Measurements from ENCODE around the gene MCC.

The MCC gene

DNA sequence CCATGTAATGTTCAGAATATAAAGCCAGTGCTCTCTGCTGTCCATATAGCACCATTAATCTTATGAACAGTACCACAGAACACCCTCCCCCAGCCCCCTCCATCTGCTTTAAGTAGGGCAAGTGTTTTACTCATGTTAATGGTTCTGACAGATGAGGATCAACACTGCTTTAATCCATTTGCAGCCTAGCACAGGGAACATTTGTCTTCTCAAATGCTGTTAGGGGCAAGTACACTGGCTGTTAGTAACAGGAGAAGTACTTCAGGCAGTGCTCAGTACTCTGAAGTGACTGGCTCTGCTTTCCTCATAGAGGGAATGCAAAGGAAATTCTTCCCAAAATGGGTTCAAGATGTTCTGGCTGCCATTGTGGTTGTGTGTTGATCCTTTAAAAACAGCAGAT lies 309.1 kb downstream of the MCC start:
- H4K8ac ChIP-seq (ENCODE audit: low read depth, low read length), result no peak overlapping the region
- no peak overlapping the region for H3K4me3 ChIP-seq (ENCODE audit: low read depth, low read length)
- H3K9me3 ChIP-seq (ENCODE audit: insufficient read depth, low read depth, low read length), result peaks cover 2% of the 10 kb centered on the region
- no peak overlapping the region for H3K9ac ChIP-seq (ENCODE audit: low read length)
- no peaks in the 10 kb centered on the region for H3K79me2 ChIP-seq (ENCODE audit: control insufficient read depth, insufficient read depth, low read length, poor library complexity)
- no peak overlapping the region for H2BK5ac ChIP-seq (ENCODE audit: low read depth, low read length, poor library complexity)
- peaks cover 0 to 3% of the 10 kb centered on the region in 2 experiments for H3K4me1 ChIP-seq (ENCODE audit: control insufficient read depth in 1 of 2, insufficient read depth in 2 of 2, low read length in 2 of 2)
- no peak overlapping the region for H3K14ac ChIP-seq (ENCODE audit: low read length)
- H3K4me2 ChIP-seq (ENCODE audit: low read length), result no peak overlapping the region
- no peaks in the 10 kb centered on the region for H3K36me3 ChIP-seq (ENCODE audit: control insufficient read depth in 1 of 2, insufficient read depth in 2 of 2, low read length in 2 of 2)
- no peak overlapping the region for H4K12ac ChIP-seq (ENCODE audit: low read depth, low read length)
- DNase-seq, result no peak
- no peaks in the 10 kb centered on the region for H3K79me1 ChIP-seq (ENCODE audit: low read length)
- H4K91ac ChIP-seq (ENCODE audit: low read depth, low read length), result no peak overlapping the region
- no peak overlapping the region for H2BK120ac ChIP-seq (ENCODE audit: insufficient read depth, low read length, poor library complexity)
- H2BK12ac ChIP-seq (ENCODE audit: low read length), result no peak overlapping the region
- H2AFZ ChIP-seq (ENCODE audit: insufficient read depth, low read length, poor library complexity), result no peak overlapping the region
- H3K18ac ChIP-seq (ENCODE audit: low read length), result no peak overlapping the region
- no peaks in the 10 kb centered on the region for H3K27me3 ChIP-seq (ENCODE audit: insufficient read depth, low read length)
- H3K27ac ChIP-seq (ENCODE audit: low read depth, low read length), result no peak overlapping the region
- no peak overlapping the region for H3K23ac ChIP-seq (ENCODE audit: low read length)
- H2AK5ac ChIP-seq (ENCODE audit: low read length), result no peak overlapping the region
- H3K4ac ChIP-seq (ENCODE audit: low read depth, low read length), result no peak overlapping the region

- peaks cover 2% of the 10 kb centered on the region for H3K9me3 ChIP-seq (ENCODE audit: insufficient read depth, low read depth, low read length)
- no peak overlapping the region for H3K4me2 ChIP-seq (ENCODE audit: low read length)
- no peak overlapping the region for H2BK120ac ChIP-seq (ENCODE audit: insufficient read depth, low read length, poor library complexity)
- H3K9ac ChIP-seq (ENCODE audit: low read length), result no peak overlapping the region
- no peak overlapping the region for H3K4ac ChIP-seq (ENCODE audit: low read depth, low read length)
- H3K18ac ChIP-seq (ENCODE audit: low read length), result no peak overlapping the region
- no peaks in the 10 kb centered on the region for H3K36me3 ChIP-seq (ENCODE audit: control insufficient read depth in 1 of 2, insufficient read depth in 2 of 2, low read length in 2 of 2)
- H3K79me2 ChIP-seq (ENCODE audit: control insufficient read depth, insufficient read depth, low read length, poor library complexity), result no peaks in the 10 kb centered on the region
- H2AK5ac ChIP-seq (ENCODE audit: low read length), result no peak overlapping the region
- no peak overlapping the region for H4K91ac ChIP-seq (ENCODE audit: low read depth, low read length)
- H3K79me1 ChIP-seq (ENCODE audit: low read length), result no peaks in the 10 kb centered on the region
- H3K4me1 ChIP-seq (ENCODE audit: control insufficient read depth in 1 of 2, insufficient read depth in 2 of 2, low read length in 2 of 2), result peaks cover 0 to 3% of the 10 kb centered on the region in 2 experiments
- H4K12ac ChIP-seq (ENCODE audit: low read depth, low read length), result no peak overlapping the region
- H2BK12ac ChIP-seq (ENCODE audit: low read length), result no peak overlapping the region
- peak in 1 of 2 donors; percentile 75 for DNase-seq
- no peak overlapping the region for H4K8ac ChIP-seq (ENCODE audit: low read depth, low read length)
- WGBS (ENCODE audit: extremely low coverage, insufficient coverage, insufficient read length), result 100% methylated on average over 1 of the region's 6 CpGs
- H3K27me3 ChIP-seq (ENCODE audit: insufficient read depth, low read length), result no peaks in the 10 kb centered on the region
- peak overlapping the region; percentile 32 for H2AFZ ChIP-seq (ENCODE audit: insufficient read depth, low read length, poor library complexity)
- H3K14ac ChIP-seq (ENCODE audit: low read length), result no peak overlapping the region
- H3K4me3 ChIP-seq (ENCODE audit: low read depth, low read length), result no peak overlapping the region
- H3K23ac ChIP-seq (ENCODE audit: low read length), result no peak overlapping the region
- no peak overlapping the region for H3K27ac ChIP-seq (ENCODE audit: low read depth, low read length)
- H2BK5ac ChIP-seq (ENCODE audit: low read depth, low read length, poor library complexity), result no peak overlapping the region
These were observed 310.0 kb downstream of the MCC start for GRCh38 chr5:113178073-113178779.

DNA sequence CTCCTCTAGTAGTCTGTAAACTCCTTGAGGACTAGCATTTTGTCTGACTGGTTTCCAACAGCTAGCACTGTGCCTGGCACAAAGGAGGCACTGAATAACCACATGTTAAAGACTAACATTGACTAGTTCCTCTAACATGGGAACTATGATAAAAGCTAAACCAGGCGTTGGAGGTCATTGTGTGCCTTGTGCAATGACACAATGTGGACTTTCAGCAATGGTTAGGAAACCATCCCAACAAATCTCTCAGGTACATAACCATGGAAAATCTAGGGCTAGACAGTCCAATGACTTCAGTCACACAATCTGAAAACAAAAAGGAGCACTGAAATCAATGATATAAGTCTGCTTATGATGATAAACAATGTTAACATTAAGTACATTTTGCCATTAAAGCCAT lies 311.0 kb downstream of the MCC start:
- no peaks in the 10 kb centered on the region for H3K36me3 ChIP-seq (ENCODE audit: control insufficient read depth in 1 of 2, insufficient read depth in 2 of 2, low read length in 2 of 2)
- no peak overlapping the region for H3K4me3 ChIP-seq (ENCODE audit: low read depth, low read length)
- H4K91ac ChIP-seq (ENCODE audit: low read depth, low read length), result no peak overlapping the region
- H3K9ac ChIP-seq (ENCODE audit: low read length), result no peak overlapping the region
- DNase-seq, result no peak
- no peak overlapping the region for H3K4ac ChIP-seq (ENCODE audit: low read depth, low read length)
- no peak overlapping the region for H3K27ac ChIP-seq (ENCODE audit: low read depth, low read length)
- no peak overlapping the region for H2AFZ ChIP-seq (ENCODE audit: insufficient read depth, low read length, poor library complexity)
- no peak overlapping the region for H3K23ac ChIP-seq (ENCODE audit: low read length)
- no peak overlapping the region for H2BK12ac ChIP-seq (ENCODE audit: low read length)
- no peaks in the 10 kb centered on the region for H3K79me2 ChIP-seq (ENCODE audit: control insufficient read depth, insufficient read depth, low read length, poor library complexity)
- H4K8ac ChIP-seq (ENCODE audit: low read depth, low read length), result no peak overlapping the region
- H3K4me2 ChIP-seq (ENCODE audit: low read length), result no peak overlapping the region
- no peak overlapping the region for H2BK120ac ChIP-seq (ENCODE audit: insufficient read depth, low read length, poor library complexity)
- H3K9me3 ChIP-seq (ENCODE audit: insufficient read depth, low read depth, low read length), result no peaks in the 10 kb centered on the region
- no peak overlapping the region for H2AK5ac ChIP-seq (ENCODE audit: low read length)
- H3K18ac ChIP-seq (ENCODE audit: low read length), result no peak overlapping the region
- H3K27me3 ChIP-seq (ENCODE audit: insufficient read depth, low read length), result no peaks in the 10 kb centered on the region
- no peak overlapping the region for H4K12ac ChIP-seq (ENCODE audit: low read depth, low read length)
- H3K79me1 ChIP-seq (ENCODE audit: low read length), result no peaks in the 10 kb centered on the region
- H3K4me1 ChIP-seq (ENCODE audit: control insufficient read depth in 1 of 2, insufficient read depth in 2 of 2, low read length in 2 of 2), result peaks cover 0 to 3% of the 10 kb centered on the region in 2 experiments
- H3K14ac ChIP-seq (ENCODE audit: low read length), result no peak overlapping the region
- H2BK5ac ChIP-seq (ENCODE audit: low read depth, low read length, poor library complexity), result no peak overlapping the region
- no CpG with 5 or more reads among the region's 1 CpG for WGBS (ENCODE audit: extremely low coverage, insufficient coverage, insufficient read length)

DNA sequence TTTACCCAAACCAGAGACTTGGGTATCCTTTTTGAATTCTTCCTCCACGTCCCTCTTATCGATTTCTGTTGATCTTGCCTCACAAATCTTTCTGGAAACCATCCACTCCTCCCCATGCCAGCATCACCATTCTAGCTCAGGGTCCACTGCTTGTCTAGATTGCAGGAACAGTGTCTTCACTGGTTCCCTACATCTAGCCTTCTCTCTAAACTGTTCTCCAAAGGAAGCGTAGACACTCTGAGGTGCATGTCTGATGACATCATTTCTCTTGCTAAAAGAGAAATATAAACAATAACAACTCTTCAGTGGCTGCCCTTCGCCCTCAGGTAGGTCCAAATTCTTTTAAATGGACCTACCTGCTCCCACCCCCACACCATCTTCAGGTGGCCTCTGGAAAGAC lies 311.5 kb downstream of the MCC start:
- Histone ChIP-seq H3K14ac (ENCODE audit: low read length) (no peak overlapping the region), H3K4me3 (ENCODE audit: low read depth, low read length) (no peak overlapping the region), H3K4me1 (ENCODE audit: control insufficient read depth in 1 of 2, insufficient read depth in 2 of 2, low read length in 2 of 2) (peaks cover 0 to 3% of the 10 kb centered on the region in 2 experiments)

More for the DNA sequence above, 311.5 kb downstream of the MCC start:
- H4K8ac ChIP-seq (ENCODE audit: low read depth, low read length), result no peak overlapping the region
- no peak overlapping the region for H4K12ac ChIP-seq (ENCODE audit: low read depth, low read length)
- no peak overlapping the region for H2AK5ac ChIP-seq (ENCODE audit: low read length)
- WGBS (ENCODE audit: extremely low coverage, insufficient coverage, insufficient read length), result no CpG with 5 or more reads among the region's 4 CpGs
- H3K27me3 ChIP-seq (ENCODE audit: insufficient read depth, low read length), result no peaks in the 10 kb centered on the region
- no peaks in the 10 kb centered on the region for H3K36me3 ChIP-seq (ENCODE audit: control insufficient read depth in 1 of 2, insufficient read depth in 2 of 2, low read length in 2 of 2)
- no peak overlapping the region for H2AFZ ChIP-seq (ENCODE audit: insufficient read depth, low read length, poor library complexity)
- H3K18ac ChIP-seq (ENCODE audit: low read length), result no peak overlapping the region
- no peak overlapping the region for H3K23ac ChIP-seq (ENCODE audit: low read length)
- H4K91ac ChIP-seq (ENCODE audit: low read depth, low read length), result no peak overlapping the region
- no peak overlapping the region for H2BK5ac ChIP-seq (ENCODE audit: low read depth, low read length, poor library complexity)
- H2BK120ac ChIP-seq (ENCODE audit: insufficient read depth, low read length, poor library complexity), result no peak overlapping the region
- H3K4ac ChIP-seq (ENCODE audit: low read depth, low read length), result no peak overlapping the region
- H3K27ac ChIP-seq (ENCODE audit: low read depth, low read length), result no peak overlapping the region
- no peak for DNase-seq
- H3K79me1 ChIP-seq (ENCODE audit: low read length), result no peaks in the 10 kb centered on the region
- no peaks in the 10 kb centered on the region for H3K9me3 ChIP-seq (ENCODE audit: insufficient read depth, low read depth, low read length)
- no peaks in the 10 kb centered on the region for H3K79me2 ChIP-seq (ENCODE audit: control insufficient read depth, insufficient read depth, low read length, poor library complexity)
- H2BK12ac ChIP-seq (ENCODE audit: low read length), result no peak overlapping the region
- H3K9ac ChIP-seq (ENCODE audit: low read length), result no peak overlapping the region
- H3K4me2 ChIP-seq (ENCODE audit: low read length), result no peak overlapping the region
